Measurements from ENCODE around the gene OTOF. TPM values are rescaled to one million over a fixed set of nuclear protein-coding genes. Genes with fewer than 3 reads are reported as not detected.

Gene OTOF
- total and polyA plus RNA-seq, 2 of the 4 experiments (the other 2 are of a cell fraction) = 0.03 TPM; not detected in 1

GRCh38 chr2:26477126-26477910 is 606 bp downstream of the OTOF start:
- no peaks in the 10 kb centered on the region for H3K79me1 ChIP-seq (ENCODE audit: low read depth in 1 of 2, low read length in 2 of 2)
- no peaks in the 10 kb centered on the region for H3K36me3 ChIP-seq (ENCODE audit: control insufficient read depth, insufficient read depth, low read length)
- TF ChIP-seq SMC3 (IDR thresholded peaks at IDR 0.05; ENCODE audit: low read depth, low read length) = no peak
- TF ChIP-seq MAZ (IDR thresholded peaks at IDR 0.05; ENCODE audit: borderline replicate concordance, low read depth, low read length) = no peak
- TF ChIP-seq RFX5 (IDR thresholded peaks at IDR 0.05; ENCODE audit: low read depth, low read length) = no peak
- TF ChIP-seq RAD21 (IDR thresholded peaks at IDR 0.05; ENCODE audit: low read length) = no peak
- TF ChIP-seq POLR2A (IDR thresholded peaks at IDR 0.05; ENCODE audit: low read depth, low read length) = no peak
- no peak for TF ChIP-seq USF2 (IDR thresholded peaks at IDR 0.05; ENCODE audit: low read depth, low read length)
- no peak for TF ChIP-seq MXI1 (IDR thresholded peaks at IDR 0.05; ENCODE audit: borderline replicate concordance, low read depth, low read length)
- TF ChIP-seq CHD1 (IDR thresholded peaks at IDR 0.05; ENCODE audit: low read depth, low read length) = no peak
- no peak for TF ChIP-seq CTCF (conservative IDR thresholded peaks at IDR 0.05; ENCODE audit: low read depth, low read length)
- TF ChIP-seq CEBPB (IDR thresholded peaks at IDR 0.05; ENCODE audit: low read depth, low read length) = no peak
- no peak for TF ChIP-seq ELK1 (IDR thresholded peaks at IDR 0.05; ENCODE audit: borderline replicate concordance, low read depth, low read length)
- TF ChIP-seq NFE2L2 (IDR thresholded peaks at IDR 0.05; ENCODE audit: low read depth, low read length) = no peak
- TF ChIP-seq FOS (IDR thresholded peaks at IDR 0.05; ENCODE audit: low read depth, low read length) = no peak
- no peak for TF ChIP-seq MAFK (IDR thresholded peaks at IDR 0.05; ENCODE audit: low read depth, low read length)
- TF ChIP-seq BHLHE40 (IDR thresholded peaks at IDR 0.05; ENCODE audit: low read depth, low read length) = no peak
- TF ChIP-seq RCOR1 (IDR thresholded peaks at IDR 0.05; ENCODE audit: insufficient replicate concordance, low read length) = no peak
- H3K4me2 ChIP-seq (ENCODE audit: low read depth, low read length) = no peak overlapping the region
- intact Hi-C loops (cut with micrococcal nuclease) (no loop called here), in situ Hi-C loops (cut with MboI; ENCODE audit: low sequenced_read_pairs) (no loop called here), dilution Hi-C loops (cut with HindIII; ENCODE audit: low sequenced_read_pairs, unreplicated experiment) (no loop called here)
- no peak overlapping the region for H3K14ac ChIP-seq (replicated peaks; ENCODE audit: low read depth, low read length)
- no TSS peak for BruUV-seq (replicated peaks)
- H3K4me3 ChIP-seq (ENCODE audit: insufficient read depth, low read depth, low read length) = no peak overlapping the region
- H2BK20ac ChIP-seq (ENCODE audit: low read depth, low read length) = no peak overlapping the region
- H4K20me1 ChIP-seq (ENCODE audit: insufficient read depth, low read length) = no peaks in the 10 kb centered on the region
- H4K8ac ChIP-seq (ENCODE audit: low read depth in 2 of 2, low read length in 2 of 2) = no peak overlapping the region
- no peak overlapping the region for H2BK15ac ChIP-seq (ENCODE audit: low read depth, low read length)
- peaks cover 2% of the 10 kb centered on the region; the same call in 1 of the 2 replicates for H3K27me3 ChIP-seq (ENCODE audit: control insufficient read depth, insufficient read depth, low read length)
- no peak overlapping the region for H3K56ac ChIP-seq (ENCODE audit: extremely low read depth, insufficient read depth, low read length)
- no peak overlapping the region for H2AK5ac ChIP-seq (ENCODE audit: low read depth, low read length)
- CTCF ChIA-PET = interaction anchor here (1.2 kb wide), 1 partner anchor 15 kb away, joined by 3 read pairs; no protein-coding TSS in a partner anchor
- H4K91ac ChIP-seq (ENCODE audit: insufficient read depth, low read depth, low read length) = no peak overlapping the region
- H3K4me1 ChIP-seq (ENCODE audit: control insufficient read depth, insufficient read depth, low read length) = no peaks in the 10 kb centered on the region
- H2AK9ac ChIP-seq (replicated peaks; ENCODE audit: low read depth, low read length, poor library complexity) = no peak overlapping the region
- no peak overlapping the region for H2BK5ac ChIP-seq (ENCODE audit: low read depth, low read length, poor library complexity, severe bottlenecking)
- no peak overlapping the region for H2AFZ ChIP-seq (replicated peaks; ENCODE audit: low read length, poor library complexity)
- H3K23ac ChIP-seq (ENCODE audit: low read depth, low read length) = no peak overlapping the region
- H2BK120ac ChIP-seq (ENCODE audit: low read depth, low read length) = no peak overlapping the region
- H3K4ac ChIP-seq (ENCODE audit: low read depth, low read length) = no peak overlapping the region
- ATAC-seq (ENCODE audit: low read depth) (peak; percentile 22), DNase-seq (no peak)
- H3K9ac ChIP-seq (ENCODE audit: low read depth, low read length) = no peak overlapping the region
- no peak overlapping the region for H4K5ac ChIP-seq (ENCODE audit: low read depth, low read length)
- H3K18ac ChIP-seq (ENCODE audit: low read depth, low read length) = no peak overlapping the region
- WGBS, 2 experiments (ENCODE audit: extremely low coverage in 2 of 2, insufficient read length in 1 of 2) = no CpG with 5 or more reads among the region's 33 CpGs
- H3K9me1 ChIP-seq (ENCODE audit: insufficient read depth, low read length) = no peaks in the 10 kb centered on the region
- no peak overlapping the region for H3K27ac ChIP-seq (ENCODE audit: insufficient read depth, low read length)
- H3K9me3 ChIP-seq (ENCODE audit: control insufficient read depth, insufficient read depth, low read length) = no peaks in the 10 kb centered on the region
- POLR2A ChIA-PET (ENCODE audit: unreplicated experiment) = no interaction called here
